SIG-M5 treated with dmso at 0.1 percent for 504 hours (cell line): Measurements from ENCODE around the gene SYT8.

Experiments used
- DNase-seq: peaks from one replicate; lab custom pipeline; 2025; ENCODE audit not compliant: unreplicated experiment; lab: John Stamatoyannopoulos, UW

SYT8 gene

GRCh38 chr11:1858154-1858553, 23.4 kb downstream of the SYT8 start:
- no peak for DNase-seq

GRCh38 chr11:1858576-1858975, 23.8 kb downstream of the SYT8 start:
- DNase-seq, result no peak

GRCh38 chr11:1859004-1859403, 24.2 kb downstream of the SYT8 start:
- DNase-seq, result no peak

GRCh38 chr11:1860108-1860507, 25.3 kb downstream of the SYT8 start:
- no peak for DNase-seq

GRCh38 chr11:1861435-1862411, 26.9 kb downstream of the SYT8 start:
- DNase-seq, result no peak

- DNase-seq, result no peak
Measured at GRCh38 chr11:1862588-1863351, 28.0 kb downstream of the SYT8 start.

GRCh38 chr11:1863352-1864216, 28.8 kb downstream of the SYT8 start:
- DNase-seq, result no peak

- DNase-seq, result no peak
Measured at GRCh38 chr11:1864231-1864630, 29.4 kb downstream of the SYT8 start.

GRCh38 chr11:1864831-1865665, 30.3 kb downstream of the SYT8 start:
- no peak for DNase-seq

GRCh38 chr11:1866226-1866625, 31.4 kb downstream of the SYT8 start:
- no peak for DNase-seq

GRCh38 chr11:1866776-1867175, 32.0 kb downstream of the SYT8 start:
- no peak for DNase-seq

- no peak for DNase-seq
Measured at GRCh38 chr11:1867381-1867780, 32.6 kb downstream of the SYT8 start.

- no peak for DNase-seq
Measured at GRCh38 chr11:1868056-1868635, 33.4 kb downstream of the SYT8 start.

- no peak for DNase-seq
Measured at GRCh38 chr11:1868636-1869291, 34.0 kb downstream of the SYT8 start.

- no peak for DNase-seq
Measured at GRCh38 chr11:1869427-1870325, 34.9 kb downstream of the SYT8 start.

- DNase-seq, result no peak
Measured at GRCh38 chr11:1870326-1870696, 35.5 kb downstream of the SYT8 start.

- no peak for DNase-seq
Measured at GRCh38 chr11:1870721-1871466, 36.1 kb downstream of the SYT8 start.

GRCh38 chr11:1871531-1871930, 36.7 kb downstream of the SYT8 start:
- no peak for DNase-seq
